Activated CD8-positive, alpha-beta T cell treated with anti-CD3 and anti-CD28 coated beads, Interleukin-2, amount 10 ng/mL, durations not matched to agents 7 days and 5 days (primary cell): ENCODE measurements around the gene LGI4. TPM values are rescaled to one million over a fixed set of nuclear protein-coding genes. Genes with fewer than 3 reads are reported as not detected.
"Not testable (repeated sequence)": the region's sequence is repeated elsewhere in the genome, so short reads cannot be mapped to it uniquely, and the experiment has no call there.

Source experiments
- ATAC-seq: fragments of 150-1000 bp; cut with Tn5 transposase; one replicate; pipeline ENCODE4 v1.10.0; 2021; ENCODE audit warnings: moderate library complexity
- CTCF ChIA-PET: fragments of 350-600 bp; sonication (Branson Sonifier 250); formaldehyde crosslinking; loops from one replicate; lab custom pipeline; 2021; ENCODE audit warnings: antibody characterized with exemption; lab: Charles Lee
- POLR2A ChIA-PET: fragments of 350-600 bp; sonication (Branson Sonifier 250); formaldehyde crosslinking; loops from one replicate; lab custom pipeline; 2021; ENCODE audit warnings: antibody characterized with exemption; lab: Charles Lee
- DNase-seq: peaks from one replicate; pipeline ENCODE4 v3.0.0-alpha.2; 2020
- H3K27ac Mint-ChIP-seq: one replicate; pipeline ENCODE4 v1.8.0; 2021; ENCODE audit warnings: mild to moderate bottlenecking, mixed read lengths
- H3K27me3 Mint-ChIP-seq: one replicate; pipeline ENCODE4 v1.8.0; 2021; ENCODE audit warnings: low read depth, mixed read lengths
- H3K36me3 Mint-ChIP-seq: one replicate; pipeline ENCODE4 v1.8.0; 2021; ENCODE audit warnings: low read depth, mixed read lengths
- H3K4me1 Mint-ChIP-seq: one replicate; pipeline ENCODE4 v1.8.0; 2021; ENCODE audit warnings: low read depth, mixed read lengths
- H3K4me3 Mint-ChIP-seq: one replicate; pipeline ENCODE4 v1.8.0; 2021; ENCODE audit warnings: mild to moderate bottlenecking, mixed read lengths
- H3K9me3 Mint-ChIP-seq: one replicate; pipeline ENCODE4 v1.8.0; 2022; ENCODE audit warnings: mixed read lengths; ENCODE audit not compliant: insufficient read depth
- total RNA-seq, 2 experiments: library from RNA; stranded (reverse); gene quantifications; one replicate each; pipeline ENCODE4 v1.2.3, GENCODE V29; 2021

Gene LGI4
- total RNA-seq, 2 experiments from 2014 or later = 0.13 TPM

GRCh38 chr19:35160629-35161433 lies 26.0 kb upstream of the LGI4 start:
- Mint-ChIP-seq H3K9me3 (peaks cover 24% of the 10 kb centered on the region), H3K4me1 (peaks cover 45% of the 10 kb centered on the region), H3K4me3 (no peak overlapping the region), H3K36me3 (peaks cover 99% of the 10 kb centered on the region), H3K27me3 (no peaks in the 10 kb centered on the region), H3K27ac (peak overlapping the region; percentile 19)
- DNase-seq (no peak), ATAC-seq (no peak)
- CTCF ChIA-PET = interaction anchor here (0.9 to 1.2 kb wide), 2 partner anchors 12 to 20 kb away, joined by 3 to 4 read pairs; no protein-coding TSS in a partner anchor
- POLR2A ChIA-PET = interaction anchor here (1.1 to 1.2 kb wide), 2 partner anchors 9 to 42 kb away, joined by 3 read pairs; no protein-coding TSS in a partner anchor

DNA sequence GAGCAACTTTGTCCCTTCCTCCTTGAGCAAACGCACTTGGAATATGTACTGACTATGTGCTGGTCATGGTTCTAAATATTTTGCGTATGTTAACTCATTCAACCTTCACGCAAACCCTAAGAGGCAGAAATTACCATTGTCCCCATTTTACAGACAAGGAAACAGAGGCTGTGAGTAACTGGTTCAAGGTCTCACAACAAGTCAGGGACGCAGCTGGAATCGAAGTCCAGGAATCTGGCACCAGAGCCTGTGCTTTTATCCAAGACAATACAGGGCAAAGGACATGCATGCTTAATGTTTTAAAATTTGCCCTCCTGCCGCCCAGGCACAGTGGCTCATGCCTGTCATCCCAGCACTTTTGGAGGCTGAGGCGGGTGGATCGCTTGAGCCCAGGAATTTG lies 24.7 kb upstream of the LGI4 start:
- ATAC-seq = no peak
- peaks cover 18% of the 10 kb centered on the region for H3K9me3 Mint-ChIP-seq
- H3K27ac Mint-ChIP-seq = no peak overlapping the region
- H3K4me3 Mint-ChIP-seq = no peak overlapping the region
- POLR2A ChIA-PET = interaction anchor here (0.8 kb wide), 1 partner anchor 46 kb away, joined by 3 read pairs; no protein-coding TSS in a partner anchor
- DNase-seq = no peak
- H3K27me3 Mint-ChIP-seq = no peaks in the 10 kb centered on the region
- H3K4me1 Mint-ChIP-seq = peaks cover 42% of the 10 kb centered on the region
- CTCF ChIA-PET = interaction anchor here (1.4 kb wide), 1 partner anchor 18 kb away, joined by 3 read pairs; no protein-coding TSS in a partner anchor
- H3K36me3 Mint-ChIP-seq = peaks cover 99% of the 10 kb centered on the region

DNA sequence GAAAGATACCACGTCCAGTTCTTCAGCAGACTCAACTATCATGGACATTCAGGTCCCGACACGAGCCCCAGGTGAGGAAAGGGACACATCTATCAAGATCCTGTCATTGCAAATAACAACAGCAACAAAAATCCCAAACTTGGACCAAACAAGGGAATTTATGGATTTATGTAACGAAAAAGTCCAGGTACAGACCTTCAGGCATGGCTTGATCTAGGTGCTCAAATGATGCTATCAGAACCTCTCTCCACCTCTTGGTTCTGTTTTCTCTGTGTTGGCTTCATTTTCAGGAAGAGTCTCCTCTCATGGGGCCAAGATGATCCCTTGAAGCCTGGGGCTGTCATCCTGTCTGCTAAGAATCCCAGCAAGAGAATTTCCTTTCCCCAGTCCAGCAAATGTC lies 22.6 kb upstream of the LGI4 start:
- Mint-ChIP-seq H3K27ac (peak overlapping the region; percentile 96), H3K9me3 (peaks cover 9% of the 10 kb centered on the region), H3K4me3 (peak overlapping the region; percentile 36), H3K36me3 (peaks cover 81% of the 10 kb centered on the region), H3K27me3 (peaks cover 2% of the 10 kb centered on the region), H3K4me1 (peaks cover 51% of the 10 kb centered on the region)
- CTCF ChIA-PET = no interaction called here
- no peak for ATAC-seq
- POLR2A ChIA-PET = interaction anchor here (0.9 kb wide), 1 partner anchor 22 kb away, joined by 3 read pairs; no protein-coding TSS in a partner anchor
- DNase-seq = no peak

DNA sequence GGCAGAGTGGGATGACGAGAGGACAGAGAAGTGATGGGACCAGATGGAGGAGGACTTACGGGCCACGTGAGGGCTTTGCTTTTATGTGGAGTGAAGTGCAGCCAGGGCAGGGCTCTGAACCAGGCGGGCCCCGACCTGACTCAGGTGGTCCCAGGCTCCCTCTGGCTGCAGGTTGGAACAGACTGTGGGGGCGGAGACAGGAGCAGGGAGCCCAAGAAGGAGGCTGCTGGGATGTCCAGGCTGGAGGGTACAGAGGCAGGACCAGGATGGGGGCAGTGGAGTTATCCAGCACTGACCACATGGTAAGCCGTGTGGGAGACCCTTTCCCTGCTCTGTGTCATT lies 21.8 kb upstream of the LGI4 start:
- Mint-ChIP-seq H3K27me3 (peaks cover 5% of the 10 kb centered on the region), H3K36me3 (peaks cover 73% of the 10 kb centered on the region), H3K9me3 (peaks cover 4% of the 10 kb centered on the region), H3K4me3 (peak overlapping the region; percentile 97), H3K4me1 (peaks cover 51% of the 10 kb centered on the region), H3K27ac (peak overlapping the region; percentile 96)
- ChIA-PET CTCF (interaction anchor here (0.9 kb wide), 1 partner anchor 15 kb away, joined by 3 read pairs; no protein-coding TSS in a partner anchor), POLR2A (interaction anchor here (0.6 kb wide), 1 partner anchor 55 kb away, joined by 4 read pairs; no protein-coding TSS in a partner anchor)
- ATAC-seq (no peak), DNase-seq (no peak)

DNA sequence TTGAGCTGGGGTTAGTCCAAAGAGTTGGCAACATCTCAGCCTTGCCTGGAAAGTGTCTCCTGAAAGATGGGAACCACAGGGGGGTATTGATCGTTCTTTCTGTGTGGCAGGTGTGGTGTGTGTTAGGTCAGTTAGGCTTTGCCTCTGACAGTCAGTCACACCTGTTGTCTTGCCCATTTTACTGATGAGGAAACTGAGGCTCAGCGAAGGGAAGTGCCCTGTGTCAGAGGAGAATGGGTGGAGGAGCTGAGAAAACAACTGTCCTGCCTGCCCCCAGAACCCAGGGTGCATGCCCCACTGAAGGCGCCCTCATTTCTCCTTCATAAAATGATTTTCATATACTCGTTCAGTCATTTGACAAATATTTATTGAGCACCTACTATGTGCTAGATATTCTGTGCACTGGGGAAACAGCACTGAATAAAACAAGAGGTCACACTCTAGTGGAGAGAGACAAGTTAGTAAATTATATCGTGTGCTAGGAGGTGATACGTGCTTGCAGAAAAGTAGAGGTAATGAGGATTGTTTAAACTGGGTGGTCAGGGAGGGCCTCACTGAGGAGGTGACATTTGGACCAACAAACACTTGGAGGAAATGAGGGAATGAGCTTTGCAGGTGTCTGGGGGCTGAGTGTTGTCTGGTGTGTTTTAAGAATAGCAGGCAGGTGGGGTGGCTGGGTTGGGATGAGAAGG lies 21.3 kb upstream of the LGI4 start:
- H3K36me3 Mint-ChIP-seq = peaks cover 68% of the 10 kb centered on the region
- ATAC-seq = no peak

GRCh38 chr19:35155441-35155840 lies 20.6 kb upstream of the LGI4 start:
- H3K27ac Mint-ChIP-seq = peak overlapping the region; percentile 96
- peaks cover 61% of the 10 kb centered on the region for H3K36me3 Mint-ChIP-seq
- H3K27me3 Mint-ChIP-seq = peaks cover 7% of the 10 kb centered on the region
- ATAC-seq (peak; percentile 44), DNase-seq (peak; percentile 41)
- H3K9me3 Mint-ChIP-seq = no peaks in the 10 kb centered on the region
- H3K4me3 Mint-ChIP-seq = peak overlapping the region; percentile 97
- POLR2A ChIA-PET = interaction anchor here (1.2 to 2.2 kb wide), 2 partner anchors 12 to 83 kb away, joined by 3 to 18 read pairs; no protein-coding TSS in a partner anchor
- H3K4me1 Mint-ChIP-seq = peaks cover 52% of the 10 kb centered on the region
- CTCF ChIA-PET = no interaction called here

More for the DNA sequence above, 21.3 kb upstream of the LGI4 start:
- DNase-seq = no peak
- CTCF ChIA-PET = interaction anchor here (0.9 kb wide), 1 partner anchor 15 kb away, joined by 3 read pairs; no protein-coding TSS in a partner anchor
- Mint-ChIP-seq H3K4me3 (peak overlapping the region; percentile 97), H3K27ac (peak overlapping the region; percentile 96), H3K9me3 (peaks cover under 1% of the 10 kb centered on the region), H3K4me1 (peaks cover 51% of the 10 kb centered on the region), H3K27me3 (peaks cover 7% of the 10 kb centered on the region)
- POLR2A ChIA-PET = interaction anchor here (0.6 kb wide), 1 partner anchor 56 kb away, joined by 4 read pairs; no protein-coding TSS in a partner anchor

- no peaks in the 10 kb centered on the region for H3K9me3 Mint-ChIP-seq
- ATAC-seq (peak; percentile 77), DNase-seq (peak; percentile 77)
- peaks cover 7% of the 10 kb centered on the region for H3K27me3 Mint-ChIP-seq
- H3K36me3 Mint-ChIP-seq = peaks cover 55% of the 10 kb centered on the region
- CTCF ChIA-PET = interaction anchor here (0.6 to 3.8 kb wide), 18 partner anchors 8 to 331 kb away, joined by 3 to 67 read pairs (median 6); partner anchors contain the start of genes FXYD7 and LGI4
- peak within 1 kb of the TSS; percentile 97 for H3K4me3 Mint-ChIP-seq
- peaks cover 51% of the 10 kb centered on the region for H3K4me1 Mint-ChIP-seq
- peak within 1 kb of the TSS; percentile 96 for H3K27ac Mint-ChIP-seq
- POLR2A ChIA-PET = interaction anchor here (0.6 to 2.2 kb wide), 12 partner anchors 8 to 114 kb away, joined by 3 to 18 read pairs (median 5); partner anchors contain the start of gene USF2
Observed at GRCh38 chr19:35154525-35155406, 19.9 kb upstream of the LGI4 start, which contains the start of gene FXYD5. Gene FXYD5, plus strand, starts transcription at chr19:35154735. Its CDS starts 816 bp downstream, at chr19:35155551.

- DNase-seq (peak; percentile 78), ATAC-seq (peak; percentile 66)
- H3K36me3 Mint-ChIP-seq = peaks cover 47% of the 10 kb centered on the region
- H3K4me1 Mint-ChIP-seq = peaks cover 45% of the 10 kb centered on the region
- CTCF ChIA-PET = interaction anchor here (0.6 to 3.8 kb wide), 20 partner anchors 9 to 332 kb away, joined by 3 to 67 read pairs (median 6); partner anchors contain the start of genes FXYD7 and LGI4
- H3K27me3 Mint-ChIP-seq = peaks cover 7% of the 10 kb centered on the region
- no peaks in the 10 kb centered on the region for H3K9me3 Mint-ChIP-seq
- H3K27ac Mint-ChIP-seq = peak overlapping the region; percentile 96
- H3K4me3 Mint-ChIP-seq = peak overlapping the region; percentile 97
- POLR2A ChIA-PET = interaction anchor here (0.6 to 2.2 kb wide), 16 partner anchors 9 to 678 kb away, joined by 3 to 18 read pairs (median 4); partner anchors contain the start of gene USF2
Observed at GRCh38 chr19:35153701-35154524, 19.1 kb upstream of the LGI4 start.

GRCh38 chr19:35153129-35153522 lies 18.3 kb upstream of the LGI4 start:
- ChIA-PET CTCF (interaction anchor here (1.0 to 3.8 kb wide), 10 partner anchors 8 to 333 kb away, joined by 3 to 67 read pairs (median 7); partner anchors contain the start of gene FXYD7), POLR2A (interaction anchor here (1.5 to 2.2 kb wide), 5 partner anchors 14 to 116 kb away, joined by 5 to 18 read pairs (median 11); partner anchors contain the start of gene USF2)
- DNase-seq, ATAC-seq, H3K9me3 Mint-ChIP-seq, H3K27me3 Mint-ChIP-seq: not testable (repeated sequence)
- H3K4me1 Mint-ChIP-seq = peaks cover 42% of the 10 kb centered on the region
- H3K27ac Mint-ChIP-seq = peak overlapping the region; percentile 26
- H3K36me3 Mint-ChIP-seq = peaks cover 39% of the 10 kb centered on the region
- peak overlapping the region; percentile 97 for H3K4me3 Mint-ChIP-seq
